C4-2B (cell line): ENCODE measurements around the gene ULK1.

Experiments
- ZFX ChIP-seq: fragments of 450-650 bp; IDR thresholded peaks from 2 replicates; pipeline ENCODE4 v1.6.1; 2017
- TF ChIP-seq, protein P1 (sequence below): fragments of 450-650 bp; conservative IDR thresholded peaks from 2 replicates; pipeline ENCODE4 v1.5.1; 2017; ENCODE audit warnings: mild to moderate bottlenecking

DNA sequence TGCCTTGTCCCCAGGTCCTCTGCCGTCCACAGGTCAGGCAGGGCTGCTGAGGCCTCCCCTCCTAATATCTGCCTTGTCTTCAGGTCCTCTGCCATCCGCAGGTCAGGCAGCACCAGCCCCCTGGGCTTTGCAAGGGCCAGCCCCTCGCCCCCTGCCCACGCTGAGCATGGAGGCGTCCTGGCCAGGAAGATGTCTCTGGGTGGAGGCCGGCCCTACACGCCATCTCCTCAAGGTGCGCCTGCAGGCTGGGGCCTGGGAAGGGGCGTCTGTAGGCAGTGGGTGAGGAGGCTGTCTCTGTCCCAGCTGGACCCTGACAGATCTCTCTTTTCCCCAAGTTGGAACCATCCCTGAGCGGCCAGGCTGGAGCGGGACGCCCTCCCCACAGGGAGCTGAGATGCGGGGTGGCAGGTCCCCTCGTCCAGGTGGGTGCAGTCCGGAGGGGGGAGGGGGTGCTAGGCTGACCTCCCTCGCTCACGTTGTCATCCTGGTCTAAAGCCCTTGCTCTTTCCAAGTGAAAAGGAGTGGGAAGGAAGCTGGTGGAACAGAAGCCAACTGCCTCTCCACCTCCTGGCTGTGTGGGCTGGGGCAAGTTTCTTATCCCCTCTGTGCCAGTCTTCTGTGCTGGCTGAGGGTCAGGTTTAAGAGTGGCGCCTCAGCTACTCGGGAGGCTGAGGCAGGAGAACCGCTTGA lies 20.7 kb downstream of the ULK1 start:
- TF ChIP-seq, protein P1, sequence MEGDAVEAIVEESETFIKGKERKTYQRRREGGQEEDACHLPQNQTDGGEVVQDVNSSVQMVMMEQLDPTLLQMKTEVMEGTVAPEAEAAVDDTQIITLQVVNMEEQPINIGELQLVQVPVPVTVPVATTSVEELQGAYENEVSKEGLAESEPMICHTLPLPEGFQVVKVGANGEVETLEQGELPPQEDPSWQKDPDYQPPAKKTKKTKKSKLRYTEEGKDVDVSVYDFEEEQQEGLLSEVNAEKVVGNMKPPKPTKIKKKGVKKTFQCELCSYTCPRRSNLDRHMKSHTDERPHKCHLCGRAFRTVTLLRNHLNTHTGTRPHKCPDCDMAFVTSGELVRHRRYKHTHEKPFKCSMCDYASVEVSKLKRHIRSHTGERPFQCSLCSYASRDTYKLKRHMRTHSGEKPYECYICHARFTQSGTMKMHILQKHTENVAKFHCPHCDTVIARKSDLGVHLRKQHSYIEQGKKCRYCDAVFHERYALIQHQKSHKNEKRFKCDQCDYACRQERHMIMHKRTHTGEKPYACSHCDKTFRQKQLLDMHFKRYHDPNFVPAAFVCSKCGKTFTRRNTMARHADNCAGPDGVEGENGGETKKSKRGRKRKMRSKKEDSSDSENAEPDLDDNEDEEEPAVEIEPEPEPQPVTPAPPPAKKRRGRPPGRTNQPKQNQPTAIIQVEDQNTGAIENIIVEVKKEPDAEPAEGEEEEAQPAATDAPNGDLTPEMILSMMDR, result no peak
- TF ChIP-seq ZFX, result no peak
